ENCODE measurements around the gene ERG28. TPM values are rescaled to one million over a fixed set of nuclear protein-coding genes. Genes with fewer than 3 reads are reported as not detected.

The ERG28 gene
- total RNA-seq, 1 experiment from 2014 or later, result 29.1 TPM

- no peaks in the 10 kb centered on the region for H3K9me3 ChIP-seq (ENCODE audit: control insufficient read depth, low read depth, low read length)
- H3K79me2 ChIP-seq (ENCODE audit: insufficient read depth, low read length), result no peaks in the 10 kb centered on the region
- no CpG with 5 or more reads among the region's 11 CpGs for WGBS (ENCODE audit: extremely low coverage, insufficient read length, low lambda C conversion rate)
- no peak overlapping the region for H2BK5ac ChIP-seq (ENCODE audit: insufficient read length, low read length)
- H2BK15ac ChIP-seq (ENCODE audit: low read depth, low read length), result no peak overlapping the region
- H3K56ac ChIP-seq (ENCODE audit: insufficient read length, low read depth, low read length), result no peak overlapping the region
- no peak overlapping the region for H2AFZ ChIP-seq (ENCODE audit: low read length)
- H2BK20ac ChIP-seq (ENCODE audit: low read depth, low read length, poor library complexity, severe bottlenecking), result no peak overlapping the region
- H3K27ac Mint-ChIP-seq, result no peak overlapping the region
- H3K4me1 ChIP-seq (ENCODE audit: insufficient read depth, low read length), result no peaks in the 10 kb centered on the region
- no peak overlapping the region for H2AK5ac ChIP-seq (ENCODE audit: insufficient read length, low read length)
- H3K14ac ChIP-seq (ENCODE audit: insufficient read depth, low read length), result no peak overlapping the region; the same call in 1 of the 2 replicates
- peaks cover 0 to 1% (median 0%) of the 10 kb centered on the region in 3 experiments; a peak in 1 of 7 replicates for H3K36me3 Mint-ChIP-seq (ENCODE audit: insufficient read depth in 1 of 3, low read depth in 3 of 3)
- no peak overlapping the region for H3K9ac ChIP-seq (ENCODE audit: extremely low read depth, insufficient read length, low read length)
- no peak overlapping the region for H3K4ac ChIP-seq (ENCODE audit: low read depth, low read length)
- no peak overlapping the region for H3K4me2 ChIP-seq (ENCODE audit: insufficient read depth, insufficient read length, low read length)
- DNase-seq, result no peak
- H3K27ac ChIP-seq (ENCODE audit: insufficient read length, low read depth, low read length), result no peak overlapping the region
- H2BK12ac ChIP-seq (ENCODE audit: insufficient read length, low read depth, low read length), result no peak overlapping the region
- H3K4me1 Mint-ChIP-seq, result peaks cover 11 to 16% of the 10 kb centered on the region in 2 experiments
- H4K5ac ChIP-seq (ENCODE audit: insufficient read length, low read depth, low read length), result no peak overlapping the region
- no peak overlapping the region for H3K4me3 Mint-ChIP-seq
- no peak for TF ChIP-seq CTCF (conservative IDR thresholded peaks at IDR 0.05)
- 0 out of 2 replicates have a peak, but pooled peaks cover 2% of the 10 kb centered on the region for H3K27me3 Mint-ChIP-seq (ENCODE audit: low read depth)
- H3K23ac ChIP-seq (ENCODE audit: insufficient read length, low read depth, low read length), result no peak overlapping the region
- H3T11ph ChIP-seq (ENCODE audit: low read length), result no peak overlapping the region
- H3K23me2 ChIP-seq (ENCODE audit: insufficient read length, low read depth, low read length, poor library complexity, severe bottlenecking), result no peaks in the 10 kb centered on the region
- H3K18ac ChIP-seq (ENCODE audit: insufficient read length, low read depth, low read length), result no peak overlapping the region
- H2BK120ac ChIP-seq (ENCODE audit: low read depth, low read length, poor library complexity, severe bottlenecking), result no peak overlapping the region
- no peaks in the 10 kb centered on the region for H3K79me1 ChIP-seq (ENCODE audit: insufficient read depth, low read depth, low read length, poor library complexity, severe bottlenecking)
- no peaks in the 10 kb centered on the region for H3K27me3 ChIP-seq (ENCODE audit: insufficient read depth, low read length)
- no peak overlapping the region for H4K8ac ChIP-seq (replicated peaks; ENCODE audit: insufficient read length, low read depth, low read length)
- no peak overlapping the region for H4K91ac ChIP-seq (ENCODE audit: insufficient read length, low read depth, low read length)
- peaks cover 0 to 4% of the 10 kb centered on the region in 2 experiments; a peak in 1 of 5 replicates for H3K9me3 Mint-ChIP-seq
- no peaks in the 10 kb centered on the region for H4K20me1 ChIP-seq (ENCODE audit: control insufficient read depth, insufficient read depth, insufficient read length)
These were observed 55.5 kb downstream of the ERG28 start for GRCh38 chr14:75604979-75605851.
